A549 (cell line): ENCODE results near the gene MAML2.

ENCODE experiments used
- BHLHE40 ChIP-seq: IDR thresholded peaks from 2 replicates; pipeline ENCODE4 v1.6.1; 2012; ENCODE audit warnings: low read depth, low read length, inconsistent platforms
- CTCF ChIP-seq: fragments of >200 bp; sonication (Bioruptor Twin); formaldehyde crosslinking; IDR thresholded peaks from 3 replicates; pipeline ENCODE4 v1.5.1; 2016
- EP300 ChIP-seq, 2 experiments: fragments of >200 bp; sonication (Bioruptor Twin); formaldehyde crosslinking; IDR thresholded peaks; 2 replicates in 1 of 2; 3 replicates in 1 of 2; pipeline ENCODE4 v1.6.1; 2016 to 2017

- TF ChIP-seq CTCF, result no peak
- no peak for TF ChIP-seq BHLHE40
- TF ChIP-seq EP300 (IDR thresholded peaks at IDR 0.05), result no peak
Measured at GRCh38 chr11:96088914-96089313, 254.1 kb downstream of the MAML2 start.
